NCI-H2029 treated with DMSO at 0.1 percent for 48 hours (cell line): ENCODE results near the gene KRTDAP.
"Not testable (repeated sequence)": the region's sequence is repeated elsewhere in the genome, so short reads cannot be mapped to it uniquely, and the experiment has no call there.

Experiments used
- DNase-seq: peaks from one replicate; lab custom pipeline; 2025; lab: John Stamatoyannopoulos, UW

Gene KRTDAP

GRCh38 chr19:35484252-35485036 lies 5.8 kb downstream of the KRTDAP start:
- no peak for DNase-seq

- DNase-seq: no peak
Observed at GRCh38 chr19:35483089-35483488, 7.2 kb downstream of the KRTDAP start.

GRCh38 chr19:35478794-35479677 lies 11.2 kb downstream of the KRTDAP start:
- DNase-seq: peak; percentile 52

GRCh38 chr19:35476149-35476548 lies 14.1 kb downstream of the KRTDAP start:
- no peak for DNase-seq

GRCh38 chr19:35474594-35474993 lies 15.7 kb downstream of the KRTDAP start:
- DNase-seq: not testable (repeated sequence)

- DNase-seq: no peak
Observed at GRCh38 chr19:35474104-35474503, 16.2 kb downstream of the KRTDAP start.

GRCh38 chr19:35471946-35472345 lies 18.3 kb downstream of the KRTDAP start:
- no peak for DNase-seq

- DNase-seq: not testable (repeated sequence)
Observed at GRCh38 chr19:35471075-35471474, 19.2 kb downstream of the KRTDAP start.

- no peak for DNase-seq
Observed at GRCh38 chr19:35470128-35470527, 20.1 kb downstream of the KRTDAP start.

GRCh38 chr19:35468637-35469036 lies 21.6 kb downstream of the KRTDAP start:
- DNase-seq: no peak

- DNase-seq: no peak
Observed at GRCh38 chr19:35466259-35466658, 24.0 kb downstream of the KRTDAP start.

GRCh38 chr19:35462956-35463355 lies 27.3 kb downstream of the KRTDAP start:
- DNase-seq: not testable (repeated sequence)

GRCh38 chr19:35462476-35462953 lies 27.7 kb downstream of the KRTDAP start:
- DNase-seq: no peak

GRCh38 chr19:35461788-35462187 lies 28.5 kb downstream of the KRTDAP start:
- DNase-seq: not testable (repeated sequence)

GRCh38 chr19:35461060-35461459 lies 29.2 kb downstream of the KRTDAP start:
- peak; percentile 26 for DNase-seq

- no peak for DNase-seq
Observed at GRCh38 chr19:35460608-35461007, 29.7 kb downstream of the KRTDAP start.

- no peak for DNase-seq
Observed at GRCh38 chr19:35459414-35460082, 30.7 kb downstream of the KRTDAP start.

GRCh38 chr19:35458731-35459391 lies 31.4 kb downstream of the KRTDAP start:
- DNase-seq: no peak

GRCh38 chr19:35458192-35458591 lies 32.1 kb downstream of the KRTDAP start:
- DNase-seq: no peak

GRCh38 chr19:35457173-35457572 lies 33.1 kb downstream of the KRTDAP start:
- no peak for DNase-seq

- DNase-seq: no peak
Observed at GRCh38 chr19:35455616-35456201, 34.6 kb downstream of the KRTDAP start.
